Panc1 (cell line): ENCODE measurements around the gene NFATC2IP.
A peak's percentile ranks its signal among the peaks of the same experiment; 100 is the strongest.

Source experiments
- CTCF ChIP-seq: fragments of 450-650 bp; IDR thresholded peaks from 2 replicates; pipeline ENCODE4 v1.5.1; 2017; ENCODE audit warnings: mild to moderate bottlenecking
- POLR2AphosphoS5 ChIP-seq: IDR thresholded peaks from 2 replicates; pipeline ENCODE4 v1.6.1; 2012; ENCODE audit warnings: mild to moderate bottlenecking, low read depth, low read length, moderate library complexity
- REST ChIP-seq, 2 experiments: IDR thresholded peaks; 2 replicates each; pipeline ENCODE4 v1.6.1; 2011 to 2012; ENCODE audit warnings: low read depth in 2 of 2, control low read depth in 1 of 2, low read length in 1 of 2, mild to moderate bottlenecking in 1 of 2, moderate library complexity in 1 of 2; ENCODE audit not compliant: insufficient read depth in 1 of 2
- SIN3A ChIP-seq: IDR thresholded peaks from 2 replicates; pipeline ENCODE4 v1.6.1; 2012; ENCODE audit warnings: low read depth, mild to moderate bottlenecking, low read length, moderate library complexity, borderline replicate concordance; ENCODE audit not compliant: insufficient read depth
- TCF7L2 ChIP-seq: IDR thresholded peaks from 2 replicates; pipeline ENCODE4 v1.6.1; 2011; ENCODE audit warnings: mild to moderate bottlenecking, low read depth, low read length, inconsistent platforms

- no peak for TF ChIP-seq CTCF
- TF ChIP-seq POLR2AphosphoS5, result peak; percentile 34; the same call in 1 of the 2 replicates
- TF ChIP-seq REST (IDR thresholded peaks at IDR 0.05; ENCODE audit: insufficient read depth in 1 of 2, low read depth in 2 of 2, low read length in 1 of 2), result no peak
- TF ChIP-seq SIN3A, result no peak
- TF ChIP-seq TCF7L2, result no peak
These were observed 16.4 kb downstream of the NFATC2IP start for GRCh38 chr16:28967156-28967555.
